Panc1 (cell line): ENCODE measurements around the gene EYS. TPM values are rescaled to one million over a fixed set of nuclear protein-coding genes. Genes with fewer than 3 reads are reported as not detected.

Source experiments
- ATAC-seq: fragments of 200-7000 bp; cut with Tn5 transposase; 2 replicates; pipeline ENCODE4 v1.9.1; 2020; ENCODE audit warnings: mild to moderate bottlenecking, moderate library complexity
- BruUV-seq: library from RNA; stranded (reverse); fragments of 400-500 nt; replicated peaks from 2 replicates; lab custom pipeline; 2021; lab: Mats Ljungman, UMichigan
- CTCF ChIA-PET: fragments of 300-600 bp; sonication (Branson Sonifier 250); formaldehyde crosslinking; loops from one replicate; lab custom pipeline; 2022; ENCODE audit warnings: antibody characterized with exemption; lab: Charles Lee
- POLR2A ChIA-PET: fragments of 300-600 bp; sonication (Branson Sonifier 250); formaldehyde crosslinking; loops from one replicate; lab custom pipeline; 2022; ENCODE audit warnings: antibody characterized with exemption; lab: Charles Lee
- DNase-seq: peaks from one replicate; pipeline ENCODE4 v3.0.0-alpha.2; 2010; ENCODE audit warnings: low read depth, low spot score
- H3K27ac ChIP-seq: 2 replicates; pipeline ENCODE4 v1.5.1; 2011; ENCODE audit warnings: mild to moderate bottlenecking, low read length, inconsistent platforms
- H3K27me3 ChIP-seq: fragments of 200-500 bp; sonication (Bioruptor generic); 2 replicates; pipeline ENCODE4 v1.6.0; 2014; ENCODE audit warnings: low read length, inconsistent platforms; ENCODE audit not compliant: control insufficient read depth, insufficient read depth
- H3K36me3 ChIP-seq: fragments of 200-500 bp; sonication (Bioruptor generic); 2 replicates; pipeline ENCODE4 v1.5.1; 2014; ENCODE audit warnings: inconsistent platforms, mild to moderate bottlenecking, low read length, moderate library complexity; ENCODE audit not compliant: control insufficient read depth, insufficient read depth
- H3K4me1 ChIP-seq: 2 replicates; pipeline ENCODE4 v1.5.1; 2011; ENCODE audit warnings: inconsistent platforms, mild to moderate bottlenecking, low read length, moderate library complexity; ENCODE audit not compliant: control insufficient read depth, insufficient read depth
- H3K4me3 ChIP-seq, 2 experiments: 2 replicates each; pipeline ENCODE4 v1.5.1; 2011 to 2012; ENCODE audit warnings: low read depth in 2 of 2, low read length in 2 of 2, mild to moderate bottlenecking in 2 of 2, inconsistent platforms in 1 of 2, moderate library complexity in 1 of 2
- H3K9me3 ChIP-seq: fragments of 200-500 bp; sonication (Bioruptor generic); 2 replicates; pipeline ENCODE4 v1.5.1; 2014; ENCODE audit warnings: low read depth, mild to moderate bottlenecking, inconsistent platforms, low read length, moderate library complexity; ENCODE audit not compliant: control insufficient read depth, insufficient read depth
- CTCF ChIP-seq: fragments of 450-650 bp; IDR thresholded peaks from 2 replicates; pipeline ENCODE4 v1.5.1; 2017; ENCODE audit warnings: mild to moderate bottlenecking
- POLR2AphosphoS5 ChIP-seq: IDR thresholded peaks from 2 replicates; pipeline ENCODE4 v1.6.1; 2012; ENCODE audit warnings: mild to moderate bottlenecking, low read depth, low read length, moderate library complexity
- REST ChIP-seq, 2 experiments: IDR thresholded peaks; 2 replicates each; pipeline ENCODE4 v1.6.1; 2011 to 2012; ENCODE audit warnings: low read depth in 2 of 2, control low read depth in 1 of 2, low read length in 1 of 2, mild to moderate bottlenecking in 1 of 2, moderate library complexity in 1 of 2; ENCODE audit not compliant: insufficient read depth in 1 of 2
- SIN3A ChIP-seq: IDR thresholded peaks from 2 replicates; pipeline ENCODE4 v1.6.1; 2012; ENCODE audit warnings: low read depth, mild to moderate bottlenecking, low read length, moderate library complexity, borderline replicate concordance; ENCODE audit not compliant: insufficient read depth
- TCF7L2 ChIP-seq: IDR thresholded peaks from 2 replicates; pipeline ENCODE4 v1.6.1; 2011; ENCODE audit warnings: mild to moderate bottlenecking, low read depth, low read length, inconsistent platforms
- in situ Hi-C: cut with HindIII; loops from 2 replicates; pipeline ENCODE4 v1.10.0; 2016; ENCODE audit warnings: low sequenced_read_pairs, low pct_unique_long_range_greater_than_20kb
- intact Hi-C: fragments of 100-400 bp; cut with micrococcal nuclease; formaldehyde crosslinking; loops from one replicate; pipeline ENCODE4 v1.10.0; 2022; ENCODE audit not compliant: unreplicated experiment
- total RNA-seq: library from RNA; stranded (reverse); gene quantifications from one replicate; pipeline ENCODE4 v1.2.1, GENCODE V29; 2021; ENCODE audit not compliant: unreplicated experiment

Gene EYS
- total RNA-seq, 1 experiment from 2014 or later: not detected

- ATAC-seq (no peak), DNase-seq (no peak)
- no peak overlapping the region for H3K4me3 ChIP-seq
- ChIA-PET POLR2A (no interaction called here), CTCF (no interaction called here)
- no peaks in the 10 kb centered on the region for H3K9me3 ChIP-seq
- TF ChIP-seq POLR2AphosphoS5 (no peak), SIN3A (no peak), CTCF (no peak), REST (IDR thresholded peaks at IDR 0.05; ENCODE audit: insufficient read depth in 1 of 2, low read depth in 2 of 2, low read length in 1 of 2) (no peak), TCF7L2 (no peak)
- no peak overlapping the region for H3K27ac ChIP-seq
- no TSS peak for BruUV-seq
- H3K36me3 ChIP-seq: no peaks in the 10 kb centered on the region
- in situ Hi-C loops: no loop called here
- no peaks in the 10 kb centered on the region for H3K27me3 ChIP-seq
- intact Hi-C loops: no loop called here
- no peaks in the 10 kb centered on the region for H3K4me1 ChIP-seq
Measured at GRCh38 chr6:65064844-65065243, 642.2 kb downstream of the EYS start.

GRCh38 chr6:65059568-65059967 is 647.5 kb downstream of the EYS start:
- no peak for DNase-seq
- in situ Hi-C loops: no loop called here
- CTCF ChIA-PET: no interaction called here
- BruUV-seq: no TSS peak
- no peak overlapping the region for H3K27ac ChIP-seq
- no peaks in the 10 kb centered on the region for H3K9me3 ChIP-seq
- no peaks in the 10 kb centered on the region for H3K36me3 ChIP-seq
- no peak for ATAC-seq
- POLR2A ChIA-PET: no interaction called here
- H3K4me3 ChIP-seq: no peak overlapping the region
- intact Hi-C loops: no loop called here
- no peaks in the 10 kb centered on the region for H3K27me3 ChIP-seq
- TF ChIP-seq SIN3A (no peak), REST (IDR thresholded peaks at IDR 0.05; ENCODE audit: insufficient read depth in 1 of 2, low read depth in 2 of 2, low read length in 1 of 2) (no peak), CTCF (no peak), POLR2AphosphoS5 (no peak), TCF7L2 (no peak)
- no peaks in the 10 kb centered on the region for H3K4me1 ChIP-seq
